Measurements from ENCODE around the gene OR6S1. TPM values are rescaled to one million over a fixed set of nuclear protein-coding genes. Genes with fewer than 3 reads are reported as not detected.

The OR6S1 gene
- total and polyA plus RNA-seq, 9 donors = not detected

DNA sequence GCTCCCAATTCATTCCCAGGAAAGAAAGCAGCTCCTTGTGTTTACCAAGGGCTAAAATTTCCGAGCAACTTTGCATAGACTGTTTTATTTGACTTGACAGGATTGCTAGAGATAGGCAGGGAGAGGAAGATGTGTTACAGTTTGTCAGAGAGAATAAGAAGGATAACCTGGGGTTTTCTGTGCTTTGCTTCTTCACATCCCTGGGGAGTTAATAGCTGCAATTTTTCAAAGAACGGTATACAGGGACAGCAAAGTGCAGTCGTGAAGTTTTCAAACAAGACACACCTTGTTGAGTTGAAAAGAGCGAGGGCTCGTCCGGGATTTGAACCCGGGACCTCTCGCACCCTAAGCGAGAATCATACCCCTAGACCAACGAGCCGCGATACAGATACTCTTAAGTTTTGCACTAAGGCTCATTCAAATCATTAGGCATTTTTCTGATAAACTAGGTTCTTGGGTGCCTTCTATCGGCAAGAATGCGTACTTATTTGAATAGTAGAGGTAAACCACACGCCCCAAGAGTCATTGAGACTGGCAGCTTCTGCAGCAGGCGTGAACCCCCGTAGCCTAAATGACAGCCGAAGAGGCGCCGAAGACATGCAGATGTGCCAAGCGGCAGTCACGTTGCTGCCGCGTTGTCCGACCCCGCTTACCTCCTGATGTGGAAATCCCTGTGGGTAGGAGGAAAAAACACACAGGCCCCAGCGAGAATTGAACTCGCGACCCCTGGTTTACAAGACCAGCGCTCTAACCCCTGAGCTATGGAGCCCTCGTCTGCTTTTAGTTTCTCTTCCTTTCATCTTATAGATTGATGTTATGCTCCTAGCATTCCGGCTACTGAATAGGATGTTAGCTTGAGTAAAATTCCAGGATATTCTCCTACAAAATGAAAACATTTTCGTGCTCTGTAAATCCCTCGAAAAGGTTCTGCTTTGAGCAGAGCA, 28.1 kb downstream of the OR6S1 start:
- no peaks in the 10 kb centered on the region for H3K9me3 ChIP-seq
- no peaks in the 10 kb centered on the region for H3K4me1 ChIP-seq (ENCODE audit: insufficient read depth)
- H3K27ac ChIP-seq = peak overlapping the region; percentile 73 to 79
- 0 to 1% (median 0%) methylated on average over 32 to 34 of the region's 34 CpGs for WGBS, 3 donors
- no peaks in the 10 kb centered on the region for H3K27me3 ChIP-seq
- intact Hi-C loops (cut with DNase I) = loop anchor here (1.0 to 5.0 kb wide), 5 partner anchors 69 to 271 kb away; partner anchors contain the start of genes RNASE4 (in 4 of the 4), PARP2 (in 1 of the 4) and TEP1 (in 1 of the 4)
- H3K36me3 ChIP-seq = no peaks in the 10 kb centered on the region
- no peak for TF ChIP-seq POLR2A (IDR thresholded peaks at IDR 0.05)
- TF ChIP-seq EP300 (IDR thresholded peaks at IDR 0.05) = no peak
- peak; percentile 50 to 96 (median 95) for TF ChIP-seq CTCF (IDR thresholded peaks at IDR 0.05)
- H3K4me3 ChIP-seq = peak overlapping the region; percentile 57
- peak; percentile 80 to 88 (median 86) for DNase-seq

- no peaks in the 10 kb centered on the region for H3K36me3 ChIP-seq
- H3K9me3 ChIP-seq = no peaks in the 10 kb centered on the region
- H3K27me3 ChIP-seq = no peaks in the 10 kb centered on the region
- intact Hi-C loops (cut with DNase I) = loop anchor here (2.0 to 5.0 kb wide), 4 partner anchors 70 to 270 kb away; partner anchors contain the start of genes RNASE4 (in 3 of the 4), PARP2 (in 1 of the 4) and TEP1 (in 1 of the 4)
- DNase-seq = no peak
- 38 to 40% (median 38%) methylated on average over 5 of the region's 5 CpGs for WGBS, 3 donors
- TF ChIP-seq CTCF (IDR thresholded peaks at IDR 0.05) (no peak), POLR2A (IDR thresholded peaks at IDR 0.05) (no peak), EP300 (IDR thresholded peaks at IDR 0.05) (no peak)
- H3K4me3 ChIP-seq = no peak overlapping the region
- no peaks in the 10 kb centered on the region for H3K4me1 ChIP-seq (ENCODE audit: insufficient read depth)
- no peak overlapping the region for H3K27ac ChIP-seq
Measured at GRCh38 chr14:20612403-20612802, 29.1 kb downstream of the OR6S1 start.

DNA sequence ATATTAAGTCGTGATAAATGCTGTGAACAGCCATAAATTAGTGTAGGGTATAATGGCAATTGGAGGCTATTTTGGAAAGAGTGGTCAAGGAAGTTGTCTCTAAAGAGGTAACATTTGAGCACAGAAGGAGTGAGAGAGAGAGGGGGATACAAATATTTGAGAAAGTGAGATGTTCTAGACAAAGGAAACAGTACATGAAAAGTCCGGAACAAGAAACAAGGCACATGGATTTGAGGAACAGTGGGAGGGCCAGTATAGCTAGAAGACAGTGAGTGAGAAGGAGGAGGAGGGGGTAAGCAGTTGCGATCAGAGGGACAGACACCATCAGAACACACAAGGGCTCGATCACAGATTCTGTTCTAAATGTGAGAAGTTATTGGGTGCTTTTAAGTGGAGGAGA, 30.2 kb downstream of the OR6S1 start:
- Histone ChIP-seq H3K9me3 (no peaks in the 10 kb centered on the region), H3K27me3 (no peaks in the 10 kb centered on the region), H3K4me3 (no peak overlapping the region), H3K4me1 (ENCODE audit: insufficient read depth) (no peaks in the 10 kb centered on the region), H3K36me3 (no peaks in the 10 kb centered on the region), H3K27ac (no peak overlapping the region)
- WGBS, 3 donors = 41 to 53% (median 48%) methylated on average over 4 of the region's 4 CpGs
- intact Hi-C loops (cut with DNase I) = loop anchor here in 3 of 4 donors (5.0 kb wide), 3 partner anchors 71 to 269 kb away; partner anchors contain the start of genes RNASE4 (in 2 of the 3), PARP2 (in 1 of the 3) and TEP1 (in 1 of the 3)
- no peak for TF ChIP-seq EP300 (IDR thresholded peaks at IDR 0.05)
- no peak for DNase-seq

DNA sequence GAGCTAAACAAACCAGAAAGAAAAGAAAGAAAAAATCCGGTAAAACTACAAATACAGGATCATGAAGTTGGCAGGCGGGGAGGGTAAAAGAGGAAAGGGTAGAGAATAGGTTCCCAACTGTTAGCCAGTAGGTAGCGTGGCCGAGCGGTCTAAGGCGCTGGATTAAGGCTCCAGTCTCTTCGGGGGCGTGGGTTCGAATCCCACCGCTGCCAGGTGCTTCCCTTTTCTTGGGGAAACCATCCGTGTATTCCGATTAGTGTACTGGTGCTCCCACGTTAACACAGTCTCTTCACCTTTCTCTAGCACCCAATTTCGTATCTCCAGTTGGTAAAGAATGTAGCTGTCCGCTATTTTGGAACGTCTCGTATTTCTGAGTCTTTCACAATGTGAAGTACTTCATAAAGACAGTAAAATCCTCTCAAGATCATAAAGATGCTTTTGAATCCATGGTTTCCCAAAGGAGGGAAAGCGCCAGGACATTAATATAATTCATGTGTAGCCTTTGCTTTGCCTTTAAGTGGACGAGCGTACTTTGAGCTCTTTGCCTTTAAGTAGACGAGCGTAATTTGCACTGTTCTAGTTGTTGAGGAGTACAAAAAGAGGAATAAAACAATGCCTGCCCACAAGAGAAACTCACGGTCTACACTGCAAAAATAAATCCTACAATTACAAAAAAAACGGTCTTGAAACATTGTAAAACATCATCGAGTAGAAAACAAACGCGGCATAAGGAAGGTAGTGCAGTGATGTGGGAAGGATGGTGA, 31.3 kb downstream of the OR6S1 start:
- Histone ChIP-seq H3K27me3 (no peaks in the 10 kb centered on the region), H3K27ac (peak overlapping the region; percentile 64 to 75), H3K9me3 (no peaks in the 10 kb centered on the region), H3K4me1 (ENCODE audit: insufficient read depth) (no peaks in the 10 kb centered on the region), H3K36me3 (no peaks in the 10 kb centered on the region), H3K4me3 (peak overlapping the region; percentile 93)
- intact Hi-C loops (cut with DNase I) = loop anchor here in 3 of 4 donors (5.0 kb wide), 3 partner anchors 72 to 268 kb away; partner anchors contain the start of genes RNASE4 (in 2 of the 3), PARP2 (in 1 of the 3) and TEP1 (in 1 of the 3)
- 4 to 5% (median 5%) methylated on average over 27 of the region's 27 CpGs for WGBS, 3 donors
- TF ChIP-seq EP300 (IDR thresholded peaks at IDR 0.05) (no peak), CTCF (IDR thresholded peaks at IDR 0.05) (no peak), POLR2A (IDR thresholded peaks at IDR 0.05) (no peak)
- peak; percentile 80 to 89 (median 89) for DNase-seq

All from ovary (tissue), 9 donors.